ENCODE data around the gene MAFG. TPM values are rescaled to one million over a fixed set of nuclear protein-coding genes. Genes with fewer than 3 reads are reported as not detected.

MAFG gene
- total and polyA plus RNA-seq, 9 of the 15 experiments (the other 6 are each of a cell fraction or from before 2014, with no cell fraction given), result 1.1 to 58.1 (median 24.9) TPM

GRCh38 chr17:81927653-81928543, at the start of gene MAFG (continued):
- TF ChIP-seq, protein P1, sequence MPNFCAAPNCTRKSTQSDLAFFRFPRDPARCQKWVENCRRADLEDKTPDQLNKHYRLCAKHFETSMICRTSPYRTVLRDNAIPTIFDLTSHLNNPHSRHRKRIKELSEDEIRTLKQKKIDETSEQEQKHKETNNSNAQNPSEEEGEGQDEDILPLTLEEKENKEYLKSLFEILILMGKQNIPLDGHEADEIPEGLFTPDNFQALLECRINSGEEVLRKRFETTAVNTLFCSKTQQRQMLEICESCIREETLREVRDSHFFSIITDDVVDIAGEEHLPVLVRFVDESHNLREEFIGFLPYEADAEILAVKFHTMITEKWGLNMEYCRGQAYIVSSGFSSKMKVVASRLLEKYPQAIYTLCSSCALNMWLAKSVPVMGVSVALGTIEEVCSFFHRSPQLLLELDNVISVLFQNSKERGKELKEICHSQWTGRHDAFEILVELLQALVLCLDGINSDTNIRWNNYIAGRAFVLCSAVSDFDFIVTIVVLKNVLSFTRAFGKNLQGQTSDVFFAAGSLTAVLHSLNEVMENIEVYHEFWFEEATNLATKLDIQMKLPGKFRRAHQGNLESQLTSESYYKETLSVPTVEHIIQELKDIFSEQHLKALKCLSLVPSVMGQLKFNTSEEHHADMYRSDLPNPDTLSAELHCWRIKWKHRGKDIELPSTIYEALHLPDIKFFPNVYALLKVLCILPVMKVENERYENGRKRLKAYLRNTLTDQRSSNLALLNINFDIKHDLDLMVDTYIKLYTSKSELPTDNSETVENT (CRISPR knock-in tag; IDR thresholded peaks at IDR 0.05), result peak; percentile 2; the same call in 1 of the 2 replicates
- TF ChIP-seq CEBPB (tag; IDR thresholded peaks at IDR 0.05) (0 out of 2 replicates have a peak, but pooled peaks have one; percentile 8), PTBP1 (IDR thresholded peaks at IDR 0.05; ENCODE audit: low read depth, low read length) (no peak), ZNF79 (CRISPR knock-in tag; IDR thresholded peaks at IDR 0.05; ENCODE audit: low read depth) (no peak), GTF2B (IDR thresholded peaks at IDR 0.05; ENCODE audit: extremely low read depth, insufficient read length) (no peak), ESRRA (IDR thresholded peaks at IDR 0.05; ENCODE audit: borderline replicate concordance, low read depth) (no peak; the same call in 1 of the 2 replicates), ETV1 (tag; conservative IDR thresholded peaks at IDR 0.05; ENCODE audit: low read depth) (no peak), CBFA2T2 (conservative IDR thresholded peaks at IDR 0.05) (peak; percentile 87), HNRNPL (IDR thresholded peaks at IDR 0.05; ENCODE audit: low read depth, low read length) (peak; percentile 81; the same call in 1 of the 2 replicates), BCL6 (CRISPR knock-in tag; IDR thresholded peaks at IDR 0.05) (no peak), ZNF217 (CRISPR knock-in tag; IDR thresholded peaks at IDR 0.05) (no peak), HBP1 (CRISPR knock-in tag; IDR thresholded peaks at IDR 0.05) (no peak), HMGN3 (IDR thresholded peaks at IDR 0.05; ENCODE audit: borderline replicate concordance, extremely low read depth, insufficient read length, low read depth, low read length) (no peak), ZNF124 (CRISPR knock-in tag; IDR thresholded peaks at IDR 0.05) (no peak)
- TF ChIP-seq, protein P2, sequence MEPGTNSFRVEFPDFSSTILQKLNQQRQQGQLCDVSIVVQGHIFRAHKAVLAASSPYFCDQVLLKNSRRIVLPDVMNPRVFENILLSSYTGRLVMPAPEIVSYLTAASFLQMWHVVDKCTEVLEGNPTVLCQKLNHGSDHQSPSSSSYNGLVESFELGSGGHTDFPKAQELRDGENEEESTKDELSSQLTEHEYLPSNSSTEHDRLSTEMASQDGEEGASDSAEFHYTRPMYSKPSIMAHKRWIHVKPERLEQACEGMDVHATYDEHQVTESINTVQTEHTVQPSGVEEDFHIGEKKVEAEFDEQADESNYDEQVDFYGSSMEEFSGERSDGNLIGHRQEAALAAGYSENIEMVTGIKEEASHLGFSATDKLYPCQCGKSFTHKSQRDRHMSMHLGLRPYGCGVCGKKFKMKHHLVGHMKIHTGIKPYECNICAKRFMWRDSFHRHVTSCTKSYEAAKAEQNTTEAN (CRISPR knock-in tag; IDR thresholded peaks at IDR 0.05), result peak; percentile 86; the same call in 1 of the 2 replicates
- TF ChIP-seq, protein P3, sequence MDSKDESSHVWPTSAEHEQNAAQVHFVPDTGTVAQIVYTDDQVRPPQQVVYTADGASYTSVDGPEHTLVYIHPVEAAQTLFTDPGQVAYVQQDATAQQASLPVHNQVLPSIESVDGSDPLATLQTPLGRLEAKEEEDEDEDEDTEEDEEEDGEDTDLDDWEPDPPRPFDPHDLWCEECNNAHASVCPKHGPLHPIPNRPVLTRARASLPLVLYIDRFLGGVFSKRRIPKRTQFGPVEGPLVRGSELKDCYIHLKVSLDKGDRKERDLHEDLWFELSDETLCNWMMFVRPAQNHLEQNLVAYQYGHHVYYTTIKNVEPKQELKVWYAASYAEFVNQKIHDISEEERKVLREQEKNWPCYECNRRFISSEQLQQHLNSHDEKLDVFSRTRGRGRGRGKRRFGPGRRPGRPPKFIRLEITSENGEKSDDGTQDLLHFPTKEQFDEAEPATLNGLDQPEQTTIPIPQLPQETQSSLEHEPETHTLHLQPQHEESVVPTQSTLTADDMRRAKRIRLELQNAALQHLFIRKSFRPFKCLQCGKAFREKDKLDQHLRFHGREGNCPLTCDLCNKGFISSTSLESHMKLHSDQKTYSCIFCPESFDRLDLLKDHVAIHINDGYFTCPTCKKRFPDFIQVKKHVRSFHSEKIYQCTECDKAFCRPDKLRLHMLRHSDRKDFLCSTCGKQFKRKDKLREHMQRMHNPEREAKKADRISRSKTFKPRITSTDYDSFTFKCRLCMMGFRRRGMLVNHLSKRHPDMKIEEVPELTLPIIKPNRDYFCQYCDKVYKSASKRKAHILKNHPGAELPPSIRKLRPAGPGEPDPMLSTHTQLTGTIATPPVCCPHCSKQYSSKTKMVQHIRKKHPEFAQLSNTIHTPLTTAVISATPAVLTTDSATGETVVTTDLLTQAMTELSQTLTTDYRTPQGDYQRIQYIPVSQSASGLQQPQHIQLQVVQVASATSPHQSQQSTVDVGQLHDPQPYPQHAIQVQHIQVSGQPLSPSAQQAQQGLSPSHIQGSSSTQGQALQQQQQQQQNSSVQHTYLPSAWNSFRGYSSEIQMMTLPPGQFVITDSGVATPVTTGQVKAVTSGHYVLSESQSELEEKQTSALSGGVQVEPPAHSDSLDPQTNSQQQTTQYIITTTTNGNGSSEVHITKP (IDR thresholded peaks at IDR 0.05; ENCODE audit: partially characterized antibody), result no peak
